HG03064 (cell line): Measurements from ENCODE around the gene SLC4A11.

Experiments
- ATAC-seq: cut with Tn5 transposase; IDR thresholded peaks from one replicate; pipeline ENCODE4 v1.9.1; 2021; ENCODE audit warnings: low read depth; ENCODE audit not compliant: unreplicated experiment

The SLC4A11 gene

GRCh38 chr20:3177746-3178485 lies 61.1 kb downstream of the SLC4A11 start:
- no peak for ATAC-seq
